GM18951 (cell line): ENCODE measurements around the gene BTAF1.
"Not testable (repeated sequence)": the region's sequence is repeated elsewhere in the genome, so short reads cannot be mapped to it uniquely, and the experiment has no call there.

Experiments
- POLR2A ChIP-seq: IDR thresholded peaks from 4 replicates; pipeline ENCODE4 v1.6.1; 2011; ENCODE audit warnings: mild to moderate bottlenecking; ENCODE audit not compliant: insufficient read length, insufficient read depth; ENCODE audit errors: extremely low read depth
- in situ Hi-C: fragments of 300-500 bp; cut with MboI; formaldehyde crosslinking; loops from one replicate; pipeline ENCODE4 v1.12.0; 2022; ENCODE audit warnings: low sequenced_read_pairs, mixed read lengths, inconsistent platforms; ENCODE audit not compliant: unreplicated experiment

The BTAF1 gene

GRCh38 chr10:91893051-91893450 is 30.5 kb upstream of the BTAF1 start:
- no peak for TF ChIP-seq POLR2A
- in situ Hi-C loops, result no loop called here

GRCh38 chr10:91894261-91894685 is 29.3 kb upstream of the BTAF1 start:
- in situ Hi-C loops, result not testable (repeated sequence)

- in situ Hi-C loops, result no loop called here
- no peak for TF ChIP-seq POLR2A
Measured at GRCh38 chr10:91896212-91896756, 27.3 kb upstream of the BTAF1 start.

- in situ Hi-C loops, result no loop called here
- no peak for TF ChIP-seq POLR2A
Measured at GRCh38 chr10:91897421-91897820, 26.1 kb upstream of the BTAF1 start.

- in situ Hi-C loops, result loop anchor here (25.0 kb wide), 2 partner anchors 515 to 990 kb away; partner anchors contain the start of gene ANKRD1
- no peak for TF ChIP-seq POLR2A
Measured at GRCh38 chr10:91901784-91902677, 21.5 kb upstream of the BTAF1 start.

GRCh38 chr10:91907033-91907594 is 16.5 kb upstream of the BTAF1 start:
- in situ Hi-C loops, result loop anchor here (25.0 kb wide), 2 partner anchors 520 to 995 kb away; partner anchors contain the start of gene ANKRD1
- no peak for TF ChIP-seq POLR2A

GRCh38 chr10:91907914-91908336 is 15.6 kb upstream of the BTAF1 start:
- in situ Hi-C loops, result loop anchor here (25.0 kb wide), 2 partner anchors 521 to 996 kb away; partner anchors contain the start of gene ANKRD1
- no peak for TF ChIP-seq POLR2A

GRCh38 chr10:91908337-91909116 is 15.0 kb upstream of the BTAF1 start:
- in situ Hi-C loops, result loop anchor here (25.0 kb wide), 2 partner anchors 521 to 996 kb away; partner anchors contain the start of gene ANKRD1
- TF ChIP-seq POLR2A, result peak; percentile 68

- no peak for TF ChIP-seq POLR2A
- in situ Hi-C loops, result loop anchor here (25.0 kb wide), 2 partner anchors 522 to 997 kb away; partner anchors contain the start of gene ANKRD1
Measured at GRCh38 chr10:91909117-91909677, 14.4 kb upstream of the BTAF1 start, which contains the start of gene FGFBP3. Gene FGFBP3 (minus strand): TSS chr10:91909486. CDS start chr10:91908969, 517 bp downstream.

- no peak for TF ChIP-seq POLR2A
- in situ Hi-C loops, result loop anchor here (25.0 kb wide), 2 partner anchors 523 to 998 kb away; partner anchors contain the start of gene ANKRD1
Measured at GRCh38 chr10:91910467-91910866, 13.1 kb upstream of the BTAF1 start.

GRCh38 chr10:91919651-91920050 is 3.9 kb upstream of the BTAF1 start:
- TF ChIP-seq POLR2A, result no peak
- in situ Hi-C loops, result loop anchor here (25.0 kb wide), 2 partner anchors 532 to 1007 kb away; partner anchors contain the start of gene ANKRD1

GRCh38 chr10:91924212-91925021 is 847 bp downstream of the BTAF1 start:
- no peak for TF ChIP-seq POLR2A
- in situ Hi-C loops, result loop anchor here (25.0 kb wide), 2 partner anchors 537 to 1012 kb away; partner anchors contain the start of gene ANKRD1

- no peak for TF ChIP-seq POLR2A
- in situ Hi-C loops, result no loop called here
Measured at GRCh38 chr10:91925022-91925320, 1.4 kb downstream of the BTAF1 start.
